ENCODE measurements around the gene OR4B1. TPM values are rescaled to one million over a fixed set of nuclear protein-coding genes. Genes with fewer than 3 reads are reported as not detected.
A peak's percentile ranks its signal among the peaks of the same experiment; 100 is the strongest.
"Not testable (repeated sequence)": the region's sequence is repeated elsewhere in the genome, so short reads cannot be mapped to it uniquely, and the experiment has no call there.

Gene OR4B1
- total and polyA plus RNA-seq, 5 donors = not detected

GRCh38 chr11:48184452-48184851 lies 32.2 kb upstream of the OR4B1 start:
- Histone ChIP-seq H3K27ac (ENCODE audit: low read length) (peak overlapping the region; percentile 45), H3K4me3 (ENCODE audit: low read length) (no peak overlapping the region), H3K27me3 (ENCODE audit: control insufficient read depth, insufficient read depth) (no peaks in the 10 kb centered on the region), H3K9me3 (ENCODE audit: control insufficient read depth, low read length) (no peaks in the 10 kb centered on the region), H3K4me1 (ENCODE audit: control insufficient read depth, insufficient read depth, low read length) (no peaks in the 10 kb centered on the region)
- no peak for ATAC-seq
- intact Hi-C loops (cut with DNase I) = no loop called here
- no peak for DNase-seq

GRCh38 chr11:48190906-48191654 lies 25.5 kb upstream of the OR4B1 start:
- intact Hi-C loops (cut with DNase I); DNase-seq; H3K27ac ChIP-seq (ENCODE audit: low read length); H3K9me3 ChIP-seq (ENCODE audit: control insufficient read depth, low read length); ATAC-seq; H3K27me3 ChIP-seq (ENCODE audit: control insufficient read depth, insufficient read depth); H3K4me3 ChIP-seq (ENCODE audit: low read length); H3K4me1 ChIP-seq (ENCODE audit: control insufficient read depth, insufficient read depth, low read length): not testable (repeated sequence)
- 70% methylated on average over 10 of the region's 10 CpGs for WGBS

GRCh38 chr11:48193876-48194275 lies 22.7 kb upstream of the OR4B1 start:
- WGBS = 53% methylated on average over 2 of the region's 2 CpGs
- Histone ChIP-seq H3K27ac (ENCODE audit: low read length) (no peak overlapping the region), H3K9me3 (ENCODE audit: control insufficient read depth, low read length) (no peaks in the 10 kb centered on the region), H3K4me1 (ENCODE audit: control insufficient read depth, insufficient read depth, low read length) (no peaks in the 10 kb centered on the region), H3K4me3 (ENCODE audit: low read length) (no peak overlapping the region), H3K27me3 (ENCODE audit: control insufficient read depth, insufficient read depth) (no peaks in the 10 kb centered on the region)
- DNase-seq (no peak), ATAC-seq (no peak)
- intact Hi-C loops (cut with DNase I) = no loop called here

DNA sequence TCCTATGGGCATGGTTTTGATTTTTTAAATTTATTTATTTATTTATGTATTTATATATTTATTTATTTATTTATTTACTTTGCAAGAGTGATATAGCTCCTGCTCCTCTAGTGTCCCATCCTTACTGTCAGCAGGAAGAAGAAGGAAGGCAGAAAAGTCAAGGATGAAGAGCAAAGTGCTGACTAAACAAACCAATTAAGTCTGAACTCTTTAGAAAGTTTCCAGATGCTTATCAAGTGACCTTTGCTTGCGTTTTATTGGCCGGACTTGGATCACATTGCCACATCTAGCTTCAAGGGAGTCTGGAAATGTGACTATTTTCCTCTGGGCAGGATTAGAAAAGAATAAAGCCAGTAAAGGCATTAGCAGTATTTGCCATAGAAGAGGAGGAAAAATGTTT lies 8.7 kb upstream of the OR4B1 start:
- no peak for DNase-seq
- no peak for ATAC-seq
- Histone ChIP-seq H3K27me3 (ENCODE audit: control insufficient read depth, insufficient read depth) (no peaks in the 10 kb centered on the region), H3K4me3 (ENCODE audit: low read length) (no peak overlapping the region), H3K4me1 (ENCODE audit: control insufficient read depth, insufficient read depth, low read length) (no peaks in the 10 kb centered on the region), H3K27ac (ENCODE audit: low read length) (no peak overlapping the region), H3K9me3 (ENCODE audit: control insufficient read depth, low read length) (no peaks in the 10 kb centered on the region)
- intact Hi-C loops (cut with DNase I) = no loop called here
- WGBS = 87% methylated on average over 2 of the region's 2 CpGs

DNA sequence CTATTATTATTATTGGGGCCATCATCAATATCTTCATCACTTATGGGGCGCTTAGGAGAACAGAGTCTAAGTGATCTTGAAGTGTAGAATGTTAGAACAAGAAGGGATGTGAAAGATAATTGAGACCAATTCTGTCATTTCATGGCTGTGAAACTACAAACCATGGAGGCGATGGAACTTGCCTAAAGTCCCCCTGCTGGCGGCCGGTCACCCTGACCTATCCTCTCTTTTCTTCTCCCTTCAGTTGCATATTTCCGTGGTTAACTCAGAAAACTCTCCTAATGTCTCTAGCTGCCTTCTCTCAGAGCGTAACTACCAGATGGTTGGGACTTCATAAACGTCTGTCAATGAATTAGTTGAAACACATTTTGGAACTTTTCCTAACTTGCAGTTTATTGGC lies 6.6 kb upstream of the OR4B1 start:
- no peaks in the 10 kb centered on the region for H3K27me3 ChIP-seq (ENCODE audit: control insufficient read depth, insufficient read depth)
- no peaks in the 10 kb centered on the region for H3K9me3 ChIP-seq (ENCODE audit: control insufficient read depth, low read length)
- WGBS = 27% methylated on average over 7 of the region's 7 CpGs
- intact Hi-C loops (cut with DNase I) = no loop called here
- ATAC-seq (no peak), DNase-seq (no peak)
- no peaks in the 10 kb centered on the region for H3K4me1 ChIP-seq (ENCODE audit: control insufficient read depth, insufficient read depth, low read length)
- no peak overlapping the region for H3K27ac ChIP-seq (ENCODE audit: low read length)
- no peak overlapping the region for H3K4me3 ChIP-seq (ENCODE audit: low read length)

GRCh38 chr11:48228761-48229160 lies 12.2 kb downstream of the OR4B1 start:
- Histone ChIP-seq H3K27me3 (ENCODE audit: control insufficient read depth, insufficient read depth) (no peaks in the 10 kb centered on the region), H3K4me3 (ENCODE audit: low read length) (no peak overlapping the region), H3K27ac (ENCODE audit: low read length) (no peak overlapping the region), H3K9me3 (ENCODE audit: control insufficient read depth, low read length) (no peaks in the 10 kb centered on the region), H3K4me1 (ENCODE audit: control insufficient read depth, insufficient read depth, low read length) (no peaks in the 10 kb centered on the region)
- intact Hi-C loops (cut with DNase I) = no loop called here
- DNase-seq (no peak), ATAC-seq (no peak)
- WGBS = 85% methylated on average over 18 of the region's 18 CpGs

DNA sequence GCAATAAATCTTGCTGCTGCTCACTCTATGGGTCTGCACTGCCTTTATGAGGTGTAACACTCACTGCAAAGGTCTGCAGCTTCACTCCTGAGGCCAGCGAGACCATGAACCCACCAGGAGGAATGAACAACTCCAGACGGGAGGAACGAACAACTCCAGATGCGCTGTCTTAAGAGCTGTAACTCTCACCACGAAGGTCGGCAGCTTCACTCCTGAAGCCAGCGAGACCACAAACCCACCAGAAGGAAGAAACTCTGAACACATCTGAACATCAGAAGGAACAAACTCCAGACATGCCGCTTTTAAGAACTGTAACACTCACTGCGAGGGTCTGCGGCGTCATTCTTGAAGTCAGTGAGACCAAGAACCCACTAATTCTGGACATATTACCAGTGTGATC lies 13.4 kb downstream of the OR4B1 start:
- H3K9me3 ChIP-seq (ENCODE audit: control insufficient read depth, low read length); intact Hi-C loops (cut with DNase I); ATAC-seq; H3K4me1 ChIP-seq (ENCODE audit: control insufficient read depth, insufficient read depth, low read length); H3K4me3 ChIP-seq (ENCODE audit: low read length); DNase-seq; H3K27ac ChIP-seq (ENCODE audit: low read length); H3K27me3 ChIP-seq (ENCODE audit: control insufficient read depth, insufficient read depth): not testable (repeated sequence)
- WGBS = 84% methylated on average over 11 of the region's 11 CpGs

DNA sequence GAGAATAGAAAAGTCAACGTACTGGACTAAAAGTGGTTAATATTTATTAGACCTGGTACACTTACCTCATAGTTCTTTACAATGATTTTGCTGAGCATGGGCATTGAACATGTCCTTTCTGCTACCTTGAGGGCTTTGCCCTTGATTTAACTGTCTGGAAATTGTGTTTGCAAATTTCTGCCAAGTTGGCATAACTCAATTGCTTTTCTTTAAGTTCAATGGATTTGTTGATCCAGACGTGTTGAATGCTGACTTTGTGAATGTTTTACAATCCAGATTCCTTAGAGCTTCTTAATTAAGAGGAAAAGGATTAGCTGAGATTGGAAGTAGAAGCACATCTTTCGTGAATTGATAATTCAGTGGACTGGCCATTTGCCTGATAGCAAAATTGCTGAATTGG lies 21.1 kb downstream of the OR4B1 start:
- Histone ChIP-seq H3K27ac (ENCODE audit: low read length) (no peak overlapping the region), H3K4me3 (ENCODE audit: low read length) (no peak overlapping the region), H3K4me1 (ENCODE audit: control insufficient read depth, insufficient read depth, low read length) (no peaks in the 10 kb centered on the region), H3K9me3 (ENCODE audit: control insufficient read depth, low read length) (no peaks in the 10 kb centered on the region), H3K27me3 (ENCODE audit: control insufficient read depth, insufficient read depth) (no peaks in the 10 kb centered on the region)
- ATAC-seq (no peak), DNase-seq (no peak)
- intact Hi-C loops (cut with DNase I) = no loop called here
- 27% methylated on average over 3 of the region's 3 CpGs for WGBS

- intact Hi-C loops (cut with DNase I) = no loop called here
- no peak overlapping the region for H3K4me3 ChIP-seq (ENCODE audit: low read length)
- H3K4me1 ChIP-seq (ENCODE audit: control insufficient read depth, insufficient read depth, low read length) = no peaks in the 10 kb centered on the region
- H3K27ac ChIP-seq (ENCODE audit: low read length) = no peak overlapping the region
- no peak for DNase-seq
- 66% methylated on average over 3 of the region's 3 CpGs for WGBS
- no peaks in the 10 kb centered on the region for H3K27me3 ChIP-seq (ENCODE audit: control insufficient read depth, insufficient read depth)
- no peaks in the 10 kb centered on the region for H3K9me3 ChIP-seq (ENCODE audit: control insufficient read depth, low read length)
- no peak for ATAC-seq
Observed at GRCh38 chr11:48242501-48242900, 25.9 kb downstream of the OR4B1 start.

DNA sequence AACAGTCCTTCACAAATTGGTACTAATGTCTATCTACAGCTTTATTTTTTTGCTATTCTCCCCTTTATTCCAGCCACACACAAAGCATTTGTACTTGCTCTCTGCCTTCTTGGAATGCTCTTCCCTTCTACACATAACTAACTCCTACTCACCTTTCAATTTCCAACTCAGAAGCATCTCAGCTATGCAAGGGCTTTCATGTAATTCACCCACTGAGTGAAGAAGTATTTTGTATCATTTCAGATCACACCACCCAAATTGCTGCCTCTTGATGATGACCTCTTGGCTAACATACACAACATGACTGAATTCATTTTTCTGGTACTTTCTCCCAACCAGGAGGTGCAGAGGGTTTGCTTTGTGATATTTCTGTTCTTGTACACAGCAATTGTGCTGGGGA lies 28.2 kb downstream of the OR4B1 start, which contains the start of gene OR4X2:
TSS of gene OR4X2 (plus strand) at position 301 of the 400 bp plus-strand sequence. CDS start at position 301, 0 bp downstream.
- Histone ChIP-seq H3K9me3 (ENCODE audit: control insufficient read depth, low read length) (no peaks in the 10 kb centered on the region), H3K27me3 (ENCODE audit: control insufficient read depth, insufficient read depth) (no peaks in the 10 kb centered on the region), H3K4me1 (ENCODE audit: control insufficient read depth, insufficient read depth, low read length) (no peaks in the 10 kb centered on the region), H3K4me3 (ENCODE audit: low read length) (no peak within 1 kb of the TSS), H3K27ac (ENCODE audit: low read length) (no peak within 1 kb of the TSS)
- intact Hi-C loops (cut with DNase I) = no loop called here
- ATAC-seq = no peak
- no peak for DNase-seq

GRCh38 chr11:48248902-48249301 lies 32.3 kb downstream of the OR4B1 start:
- no peak overlapping the region for H3K27ac ChIP-seq (ENCODE audit: low read length)
- no peak for ATAC-seq
- DNase-seq = no peak
- no peaks in the 10 kb centered on the region for H3K4me1 ChIP-seq (ENCODE audit: control insufficient read depth, insufficient read depth, low read length)
- H3K9me3 ChIP-seq (ENCODE audit: control insufficient read depth, low read length) = no peaks in the 10 kb centered on the region
- 89% methylated on average over 1 of the region's 1 CpG for WGBS
- no peak overlapping the region for H3K4me3 ChIP-seq (ENCODE audit: low read length)
- no peaks in the 10 kb centered on the region for H3K27me3 ChIP-seq (ENCODE audit: control insufficient read depth, insufficient read depth)
- intact Hi-C loops (cut with DNase I) = no loop called here

DNA sequence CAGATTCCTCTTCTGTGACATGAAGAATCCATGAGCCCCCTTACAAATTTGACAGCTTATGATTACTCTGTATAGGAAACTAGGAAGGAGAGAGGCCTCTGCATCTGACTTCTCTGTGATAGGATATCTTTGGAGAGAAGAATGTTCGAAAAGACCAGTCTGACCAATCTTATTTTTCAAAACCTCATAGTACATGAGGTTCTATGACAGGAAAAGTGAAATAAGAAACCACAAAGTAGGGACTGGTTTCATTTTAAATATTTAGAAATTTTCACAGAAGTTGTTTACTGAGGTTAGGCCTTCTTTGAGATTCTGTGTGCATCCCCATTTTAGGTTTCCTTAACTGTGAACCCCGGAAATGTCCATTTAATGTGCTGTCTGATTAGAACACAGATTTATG lies 45.0 kb downstream of the OR4B1 start:
- intact Hi-C loops (cut with DNase I) = no loop called here
- Histone ChIP-seq H3K27me3 (ENCODE audit: control insufficient read depth, insufficient read depth) (no peaks in the 10 kb centered on the region), H3K4me1 (ENCODE audit: control insufficient read depth, insufficient read depth, low read length) (no peaks in the 10 kb centered on the region), H3K27ac (ENCODE audit: low read length) (no peak overlapping the region), H3K9me3 (ENCODE audit: control insufficient read depth, low read length) (no peaks in the 10 kb centered on the region), H3K4me3 (ENCODE audit: low read length) (no peak overlapping the region)
- no peak for DNase-seq
- no peak for ATAC-seq
- 76% methylated on average over 2 of the region's 2 CpGs for WGBS

All from right cardiac atrium (tissue), 5 donors.